GM12892 (cell line): Measurements from ENCODE around the gene XYLT1.

Source experiments
- POLR2A ChIP-seq: IDR thresholded peaks from 2 replicates; pipeline ENCODE4 v1.6.1; 2011; ENCODE audit warnings: low read depth, low read length, control low read depth
- POLR2AphosphoS5 ChIP-seq: IDR thresholded peaks from 2 replicates; pipeline ENCODE4 v1.6.1; 2011; ENCODE audit warnings: low read depth, low read length, control low read depth
- TAF1 ChIP-seq: IDR thresholded peaks from 2 replicates; pipeline ENCODE4 v1.6.1; 2011; ENCODE audit warnings: low read depth, mild to moderate bottlenecking, control low read depth, low read length, borderline replicate concordance

GRCh38 chr16:17298238-17298637 is 172.5 kb downstream of the XYLT1 start:
- TF ChIP-seq POLR2A = no peak
- no peak for TF ChIP-seq POLR2AphosphoS5
- TF ChIP-seq TAF1 = no peak
